Osteoblast (primary cell): Measurements from ENCODE around the gene IL17RD. TPM values are rescaled to one million over a fixed set of nuclear protein-coding genes. Genes with fewer than 3 reads are reported as not detected.

Experiments
- DNase-seq: peaks from one replicate; pipeline ENCODE4 v3.0.0; 2011; ENCODE audit warnings: low spot score, mixed read lengths; ENCODE audit not compliant: insufficient read length; ENCODE audit errors: missing footprints
- H2AFZ ChIP-seq: 2 replicates; pipeline ENCODE4 v1.6.0; 2011; ENCODE audit warnings: mild to moderate bottlenecking, low read length
- H3K27ac ChIP-seq: 2 replicates; pipeline ENCODE4 v1.5.1; 2011; ENCODE audit warnings: mild to moderate bottlenecking, low read depth, low read length, moderate library complexity
- H3K27me3 ChIP-seq: 2 replicates; pipeline ENCODE4 v1.6.0; 2012; ENCODE audit warnings: mild to moderate bottlenecking, control low read depth, inconsistent platforms, low read length, moderate library complexity; ENCODE audit not compliant: insufficient read depth
- H3K36me3 ChIP-seq: 2 replicates; pipeline ENCODE4 v1.5.1; 2011; ENCODE audit warnings: mild to moderate bottlenecking, low read length, control low read depth, moderate library complexity; ENCODE audit not compliant: insufficient read depth
- H3K4me1 ChIP-seq: 2 replicates; pipeline ENCODE4 v1.5.1; 2011; ENCODE audit warnings: mild to moderate bottlenecking, low read length, control low read depth, moderate library complexity; ENCODE audit not compliant: insufficient read depth
- H3K4me2 ChIP-seq: 2 replicates; pipeline ENCODE4 v1.6.0; 2011; ENCODE audit warnings: mild to moderate bottlenecking, low read length; ENCODE audit not compliant: insufficient read depth
- H3K4me3 ChIP-seq: fragments of 200-600 bp; sonication (generic); 3 replicates; pipeline ENCODE4 v1.5.1; 2012; ENCODE audit warnings: mild to moderate bottlenecking, low read length, inconsistent platforms; ENCODE audit not compliant: insufficient read depth
- H3K79me2 ChIP-seq: 2 replicates; pipeline ENCODE4 v1.6.0; 2012; ENCODE audit warnings: mild to moderate bottlenecking, low read length, control low read depth, inconsistent platforms; ENCODE audit not compliant: insufficient read depth
- H3K9me3 ChIP-seq: 2 replicates; pipeline ENCODE4 v1.5.1; 2011; ENCODE audit warnings: low read depth, low read length, control low read depth
- H4K20me1 ChIP-seq: 2 replicates; pipeline ENCODE4 v1.6.0; 2012; ENCODE audit warnings: mild to moderate bottlenecking, low read length, control low read depth; ENCODE audit not compliant: insufficient read depth
- total RNA-seq: library from RNA; depleted of rRNA; stranded (reverse); fragments of >200 nt; gene quantifications from 2 replicates; pipeline ENCODE4 v1.2.3, GENCODE V29; 2012
- TF ChIP-seq, protein P1 (sequence below): IDR thresholded peaks from 2 replicates; pipeline ENCODE4 v1.5.1; 2011; ENCODE audit warnings: mild to moderate bottlenecking, low read depth, low read length, moderate library complexity; ENCODE audit errors: extremely low read depth

IL17RD gene
- total RNA-seq, 1 donor, result 2.2 TPM

DNA sequence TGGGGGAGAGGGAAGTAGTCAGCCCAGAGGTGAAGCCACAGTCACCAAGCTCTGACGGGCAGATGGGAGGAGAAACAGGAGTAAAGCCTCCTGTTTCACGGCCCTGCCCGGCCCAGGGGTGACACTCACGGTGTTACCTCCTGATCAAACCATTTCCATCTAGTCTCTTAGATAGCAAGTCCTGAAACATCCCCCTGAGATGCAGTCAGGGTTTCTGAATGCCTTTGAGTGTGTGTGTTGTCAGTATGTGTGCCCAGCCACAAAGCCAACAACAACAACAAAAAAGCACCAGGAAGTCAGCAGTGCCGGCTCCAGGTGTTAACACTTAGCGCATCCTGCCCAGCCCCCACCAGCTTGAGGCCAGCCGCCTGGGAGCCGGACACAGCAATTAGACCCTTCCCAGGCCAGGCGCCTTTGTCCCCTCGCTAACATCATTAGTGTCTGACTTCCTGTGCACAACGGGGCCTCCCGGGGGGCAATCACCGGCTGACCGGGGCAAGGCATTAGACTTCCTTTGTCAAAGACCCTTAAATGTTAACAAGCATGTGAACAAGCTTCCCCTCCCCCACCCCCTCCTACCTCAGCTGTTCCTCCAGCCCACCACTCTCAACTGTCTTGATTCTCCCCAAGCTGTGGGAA, 34.5 kb downstream of the IL17RD start:
- TF ChIP-seq, protein P1, sequence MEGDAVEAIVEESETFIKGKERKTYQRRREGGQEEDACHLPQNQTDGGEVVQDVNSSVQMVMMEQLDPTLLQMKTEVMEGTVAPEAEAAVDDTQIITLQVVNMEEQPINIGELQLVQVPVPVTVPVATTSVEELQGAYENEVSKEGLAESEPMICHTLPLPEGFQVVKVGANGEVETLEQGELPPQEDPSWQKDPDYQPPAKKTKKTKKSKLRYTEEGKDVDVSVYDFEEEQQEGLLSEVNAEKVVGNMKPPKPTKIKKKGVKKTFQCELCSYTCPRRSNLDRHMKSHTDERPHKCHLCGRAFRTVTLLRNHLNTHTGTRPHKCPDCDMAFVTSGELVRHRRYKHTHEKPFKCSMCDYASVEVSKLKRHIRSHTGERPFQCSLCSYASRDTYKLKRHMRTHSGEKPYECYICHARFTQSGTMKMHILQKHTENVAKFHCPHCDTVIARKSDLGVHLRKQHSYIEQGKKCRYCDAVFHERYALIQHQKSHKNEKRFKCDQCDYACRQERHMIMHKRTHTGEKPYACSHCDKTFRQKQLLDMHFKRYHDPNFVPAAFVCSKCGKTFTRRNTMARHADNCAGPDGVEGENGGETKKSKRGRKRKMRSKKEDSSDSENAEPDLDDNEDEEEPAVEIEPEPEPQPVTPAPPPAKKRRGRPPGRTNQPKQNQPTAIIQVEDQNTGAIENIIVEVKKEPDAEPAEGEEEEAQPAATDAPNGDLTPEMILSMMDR, result no peak
- Histone ChIP-seq H3K79me2 (no peaks in the 10 kb centered on the region), H3K4me3 (no peak overlapping the region), H3K36me3 (no peaks in the 10 kb centered on the region), H3K9me3 (no peaks in the 10 kb centered on the region), H3K4me1 (no peaks in the 10 kb centered on the region), H2AFZ (no peak overlapping the region), H3K4me2 (no peak overlapping the region), H3K27me3 (peaks cover 9% of the 10 kb centered on the region), H3K27ac (no peak overlapping the region), H4K20me1 (no peaks in the 10 kb centered on the region)
- DNase-seq, result no peak

GRCh38 chr3:57128826-57129667, 36.1 kb downstream of the IL17RD start:
- TF ChIP-seq, protein P1, result no peak
- Histone ChIP-seq H3K4me1 (no peaks in the 10 kb centered on the region), H3K27ac (no peak overlapping the region), H3K36me3 (no peaks in the 10 kb centered on the region), H3K9me3 (no peaks in the 10 kb centered on the region), H2AFZ (no peak overlapping the region), H3K4me2 (no peak overlapping the region), H3K27me3 (peaks cover 9% of the 10 kb centered on the region), H3K4me3 (no peak overlapping the region), H4K20me1 (no peaks in the 10 kb centered on the region), H3K79me2 (no peaks in the 10 kb centered on the region)
- no peak for DNase-seq

- Histone ChIP-seq H3K4me3 (no peak overlapping the region), H2AFZ (no peak overlapping the region)
Measured at GRCh38 chr3:57127891-57128518, 37.1 kb downstream of the IL17RD start.

More at GRCh38 chr3:57127891-57128518, 37.1 kb downstream of the IL17RD start:
- Histone ChIP-seq H3K27ac (no peak overlapping the region), H3K9me3 (no peaks in the 10 kb centered on the region), H3K79me2 (no peaks in the 10 kb centered on the region), H3K4me1 (no peaks in the 10 kb centered on the region), H3K4me2 (no peak overlapping the region), H3K36me3 (no peaks in the 10 kb centered on the region), H3K27me3 (peaks cover 13% of the 10 kb centered on the region), H4K20me1 (no peaks in the 10 kb centered on the region)
- no peak for DNase-seq
- TF ChIP-seq, protein P1, result no peak
